HG02610 (cell line): ENCODE measurements around the gene RASA3.

Source experiments
- ATAC-seq: cut with Tn5 transposase; IDR thresholded peaks from one replicate; pipeline ENCODE4 v1.9.1; 2021; ENCODE audit warnings: mild to moderate bottlenecking, moderate library complexity; ENCODE audit not compliant: unreplicated experiment

The RASA3 gene

DNA sequence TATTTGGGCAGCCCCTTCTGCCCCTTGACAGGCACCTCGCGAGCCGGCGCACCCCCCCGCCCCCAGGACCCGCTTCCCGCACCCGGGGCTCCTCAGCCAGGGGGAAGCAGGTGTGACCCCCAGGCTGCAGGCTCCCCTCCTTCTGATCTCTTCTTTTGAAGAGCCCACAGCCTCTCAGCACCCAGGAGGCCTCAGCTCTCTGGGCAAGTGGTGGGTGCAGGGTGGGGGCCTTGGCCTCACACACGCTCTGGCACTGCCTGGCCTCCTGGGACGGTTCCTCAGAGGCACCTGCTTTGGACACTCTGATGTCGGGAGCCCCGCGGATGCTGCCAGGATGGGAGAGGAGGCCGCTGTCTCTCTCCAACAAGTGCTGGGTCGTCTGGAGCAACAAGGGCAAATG, 157.0 kb downstream of the RASA3 start:
- no peak for ATAC-seq

GRCh38 chr13:113974304-113975281, 157.8 kb downstream of the RASA3 start:
- no peak for ATAC-seq

GRCh38 chr13:113973218-113974164, 158.9 kb downstream of the RASA3 start, which contains the start of gene C13orf46:
Gene C13orf46, minus strand, starts transcription at chr13:113974076. Its CDS starts 79 bp downstream, at chr13:113973997.
- ATAC-seq = no peak

GRCh38 chr13:113972451-113973217, 159.8 kb downstream of the RASA3 start:
- ATAC-seq = no peak

GRCh38 chr13:113971471-113972231, 160.8 kb downstream of the RASA3 start:
- ATAC-seq = no peak

DNA sequence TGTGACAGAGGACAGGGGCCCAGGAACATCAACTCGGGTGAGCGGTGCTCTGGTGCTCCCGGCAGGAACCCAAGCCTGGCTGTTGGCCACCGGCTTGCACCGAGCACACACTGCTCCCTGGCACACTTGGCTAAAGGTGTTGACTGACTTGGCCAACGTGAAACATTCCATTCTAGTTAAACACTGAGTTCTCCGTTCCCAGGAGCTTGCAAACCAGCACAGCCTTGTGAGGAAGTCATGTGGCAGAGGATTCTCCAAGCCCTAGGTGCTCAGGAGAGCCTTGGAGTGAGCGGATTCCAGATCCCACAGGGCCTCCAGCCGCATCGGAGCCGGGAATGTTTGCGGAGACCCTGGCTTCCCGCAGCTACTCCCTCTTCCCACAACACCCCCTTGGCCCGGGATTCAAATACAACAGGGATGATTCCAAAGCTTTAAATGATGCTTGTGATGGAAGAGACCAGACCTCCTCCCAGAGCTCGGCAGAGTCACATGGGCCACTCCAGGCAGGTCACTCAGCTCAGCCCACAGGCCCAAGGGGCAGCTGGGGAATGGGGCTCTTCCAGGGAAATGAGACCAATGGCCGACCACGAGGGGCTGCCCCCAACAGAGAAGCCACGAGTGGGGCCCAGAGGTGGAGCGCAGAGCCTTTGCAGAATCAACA, 161.5 kb downstream of the RASA3 start:
- ATAC-seq = no peak

GRCh38 chr13:113969973-113970611, 162.3 kb downstream of the RASA3 start:
- no peak for ATAC-seq

GRCh38 chr13:113969311-113969972, 163.0 kb downstream of the RASA3 start:
- ATAC-seq = no peak

DNA sequence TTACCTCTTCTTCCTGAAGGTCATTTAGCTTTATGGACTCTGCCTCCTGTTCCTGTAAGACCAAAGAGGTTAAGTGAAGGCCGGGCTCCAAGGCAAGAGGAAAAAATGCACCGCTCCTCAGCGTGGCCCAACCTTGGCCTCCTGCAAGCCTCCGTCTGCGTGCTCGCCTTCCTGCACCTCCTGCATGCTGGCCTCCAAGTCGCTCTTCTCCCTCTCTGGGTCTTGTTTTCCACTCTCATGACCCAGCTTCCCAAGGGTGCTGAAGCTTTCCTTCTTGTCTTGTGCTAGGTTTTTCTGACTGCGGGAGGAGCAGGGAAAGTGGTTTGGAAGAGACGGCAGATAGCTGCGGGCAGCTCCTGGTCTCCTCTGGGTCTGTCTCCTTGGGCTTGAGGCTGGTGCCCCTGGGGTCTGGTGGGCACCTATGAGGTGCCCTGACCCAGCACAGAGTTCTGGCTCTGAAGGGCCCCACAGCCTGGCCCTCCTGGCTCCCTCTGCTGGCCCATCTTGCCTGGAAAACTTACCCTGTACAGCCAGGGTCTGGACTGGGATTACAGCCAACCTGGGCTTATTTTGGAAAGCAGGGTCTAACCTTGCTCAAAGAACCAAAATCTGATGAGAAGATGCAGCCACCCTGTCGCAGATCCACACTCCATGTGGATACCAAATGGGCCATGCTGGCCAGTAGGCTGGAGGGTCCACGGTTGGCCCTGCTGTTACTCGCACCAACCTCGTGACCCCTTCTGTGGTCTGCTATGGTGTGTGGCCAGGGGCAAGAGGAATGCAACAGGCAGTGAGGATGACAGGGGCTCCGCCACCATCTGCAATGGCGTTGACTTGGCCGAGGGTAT, 163.7 kb downstream of the RASA3 start:
- no peak for ATAC-seq

GRCh38 chr13:113967729-113968462, 164.5 kb downstream of the RASA3 start:
- no peak for ATAC-seq

DNA sequence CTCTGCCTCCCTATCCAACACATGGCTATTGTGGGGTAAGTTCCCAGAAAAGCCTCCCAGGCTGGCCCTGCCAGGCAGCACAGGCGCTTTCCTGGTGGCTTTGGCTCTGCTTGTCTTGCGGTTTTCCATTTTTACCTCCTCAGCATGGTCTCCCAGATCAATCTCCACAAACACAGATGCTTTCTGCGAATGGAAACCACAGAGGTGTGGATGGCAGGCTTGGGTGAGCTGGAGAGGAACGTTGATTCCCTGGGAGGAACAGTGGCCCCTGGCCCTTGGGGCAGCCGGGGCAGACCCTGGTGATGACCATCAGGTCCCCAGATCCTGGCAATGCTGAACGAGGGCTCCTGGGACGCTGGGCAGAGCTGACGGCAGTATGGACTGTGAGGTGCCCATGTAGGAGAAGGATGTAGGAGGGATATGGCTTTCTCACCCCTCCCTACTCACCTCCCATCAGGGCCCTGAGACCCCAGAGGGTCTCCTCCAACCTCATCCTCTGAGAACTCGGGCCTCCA, 165.2 kb downstream of the RASA3 start:
- ATAC-seq = no peak

- ATAC-seq = no peak
These were observed 166.2 kb downstream of the RASA3 start for GRCh38 chr13:113965968-113966884.

DNA sequence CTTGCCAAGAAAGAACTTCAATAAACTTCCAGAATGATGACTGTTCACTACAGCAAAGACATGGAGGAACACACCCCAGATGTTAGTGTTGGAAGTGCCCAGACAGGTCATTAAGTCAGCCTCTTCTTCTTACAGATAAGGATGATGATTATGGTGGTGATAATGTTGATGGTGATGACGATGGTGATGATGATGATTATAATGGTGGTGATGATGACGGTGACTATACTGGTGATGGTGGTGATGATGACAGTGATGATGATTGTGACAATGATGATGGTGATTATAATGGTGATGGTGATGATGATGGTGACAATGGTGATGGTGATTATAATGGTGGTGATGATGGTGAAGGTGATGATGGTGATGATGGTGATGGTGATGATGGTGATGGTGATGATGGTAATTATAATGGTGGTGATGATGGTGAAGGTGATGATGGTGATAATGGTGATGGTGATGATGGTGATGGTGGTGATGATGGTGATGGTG, 167.0 kb downstream of the RASA3 start:
- no peak for ATAC-seq

DNA sequence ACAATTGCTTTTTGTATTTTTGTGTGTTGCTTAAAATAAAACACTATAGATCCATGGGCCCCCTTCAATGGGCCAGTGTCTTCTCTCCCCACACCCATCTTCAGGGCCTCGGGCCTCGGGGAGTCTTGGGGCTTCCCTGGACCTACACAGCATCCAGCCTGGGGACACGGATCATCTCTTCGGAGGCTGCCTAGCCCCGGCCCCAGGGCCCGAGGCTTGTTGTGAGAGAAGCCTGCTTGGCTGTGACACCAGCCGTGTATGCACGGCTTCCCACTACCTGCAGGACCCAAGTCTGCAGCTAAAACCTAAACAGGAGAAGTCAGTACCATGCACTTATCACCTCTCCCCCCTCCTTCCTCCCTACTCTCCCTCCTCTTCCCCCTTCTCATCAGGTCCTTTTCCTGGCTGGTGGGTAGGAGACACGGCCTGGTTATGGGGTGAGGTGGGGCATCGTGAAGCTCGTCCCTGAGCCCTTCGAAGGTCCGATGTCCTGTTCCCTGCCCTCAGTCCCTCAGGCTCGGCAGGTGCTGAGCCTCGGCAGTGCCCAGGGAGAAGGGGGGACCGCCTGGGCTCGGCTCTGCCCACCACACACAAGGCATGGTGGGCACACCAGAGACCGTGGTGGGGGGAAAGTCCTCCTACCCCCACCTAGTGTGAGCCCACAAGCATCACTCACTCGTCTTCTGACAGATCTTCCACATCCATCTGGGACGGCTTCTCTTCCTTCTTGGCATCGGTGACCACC, 168.0 kb downstream of the RASA3 start:
- no peak for ATAC-seq

GRCh38 chr13:113963376-113963775, 169.0 kb downstream of the RASA3 start:
- ATAC-seq = no peak
